Esophagus squamous epithelium (tissue), 4 donors: ENCODE measurements around the gene MPND.

ENCODE experiments used
- POLR2A ChIP-seq, 4 donors: fragments of 450-650 bp; IDR thresholded peaks; one replicate each; pipeline ENCODE4 v1.6.1; 2017; ENCODE audit warnings: antibody characterized with exemption in 4 of 4, mild to moderate bottlenecking in 4 of 4, moderate library complexity in 3 of 4
- TF ChIP-seq, protein P1 (sequence below), 6 experiments: fragments of 450-650 bp in 4 of 6; fragments of 200-600 bp in 2 of 6; sonication (generic) in 2 of 6; IDR thresholded peaks; one replicate each; pipeline ENCODE4 v1.5.1; 2016 to 2019; ENCODE audit warnings: antibody characterized with exemption in 6 of 6, mild to moderate bottlenecking in 4 of 6, moderate library complexity in 4 of 6

DNA sequence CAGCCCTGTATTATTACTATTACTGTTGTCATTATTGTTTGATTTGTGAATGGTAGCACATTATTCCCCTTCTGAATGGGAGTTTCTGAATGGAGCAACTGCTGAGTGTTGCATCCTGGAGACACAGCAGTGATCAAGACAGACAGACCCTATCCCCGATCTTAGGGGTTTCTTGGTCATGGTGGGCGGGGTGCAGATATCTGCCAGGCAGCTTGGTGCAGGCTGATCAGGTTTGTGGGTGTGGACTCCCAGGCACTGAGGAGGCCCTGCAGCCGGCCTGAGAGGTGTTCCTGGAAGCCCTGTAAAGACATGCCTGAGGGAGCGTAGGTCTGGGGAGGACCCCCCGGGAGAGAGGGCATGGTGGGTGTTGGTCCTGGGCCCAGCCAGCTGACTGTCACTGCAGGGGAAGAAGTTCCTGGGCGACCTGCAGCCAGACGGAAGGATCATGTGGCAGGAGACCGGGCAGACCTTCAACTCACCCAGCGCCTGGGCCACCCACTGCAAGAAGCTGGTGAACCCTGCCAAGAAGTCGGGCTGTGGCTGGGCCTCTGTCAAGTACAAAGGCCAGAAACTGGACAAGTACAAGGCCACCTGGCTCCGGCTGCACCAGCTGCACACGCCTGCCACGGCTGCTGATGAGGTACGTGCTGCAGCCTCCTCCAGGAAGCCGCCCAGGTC is 2.1 kb downstream of the MPND start:
- TF ChIP-seq, protein P1, sequence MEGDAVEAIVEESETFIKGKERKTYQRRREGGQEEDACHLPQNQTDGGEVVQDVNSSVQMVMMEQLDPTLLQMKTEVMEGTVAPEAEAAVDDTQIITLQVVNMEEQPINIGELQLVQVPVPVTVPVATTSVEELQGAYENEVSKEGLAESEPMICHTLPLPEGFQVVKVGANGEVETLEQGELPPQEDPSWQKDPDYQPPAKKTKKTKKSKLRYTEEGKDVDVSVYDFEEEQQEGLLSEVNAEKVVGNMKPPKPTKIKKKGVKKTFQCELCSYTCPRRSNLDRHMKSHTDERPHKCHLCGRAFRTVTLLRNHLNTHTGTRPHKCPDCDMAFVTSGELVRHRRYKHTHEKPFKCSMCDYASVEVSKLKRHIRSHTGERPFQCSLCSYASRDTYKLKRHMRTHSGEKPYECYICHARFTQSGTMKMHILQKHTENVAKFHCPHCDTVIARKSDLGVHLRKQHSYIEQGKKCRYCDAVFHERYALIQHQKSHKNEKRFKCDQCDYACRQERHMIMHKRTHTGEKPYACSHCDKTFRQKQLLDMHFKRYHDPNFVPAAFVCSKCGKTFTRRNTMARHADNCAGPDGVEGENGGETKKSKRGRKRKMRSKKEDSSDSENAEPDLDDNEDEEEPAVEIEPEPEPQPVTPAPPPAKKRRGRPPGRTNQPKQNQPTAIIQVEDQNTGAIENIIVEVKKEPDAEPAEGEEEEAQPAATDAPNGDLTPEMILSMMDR (IDR thresholded peaks at IDR 0.05), result no peak
- no peak for TF ChIP-seq POLR2A (IDR thresholded peaks at IDR 0.05)
